ENCODE data around the gene RFX4. TPM values are rescaled to one million over a fixed set of nuclear protein-coding genes. Genes with fewer than 3 reads are reported as not detected.
A peak's percentile ranks its signal among the peaks of the same experiment; 100 is the strongest.

The RFX4 gene
- not detected in 2 replicates for total RNA-seq
- not detected in 2 replicates for polyA plus RNA-seq
- polyA plus RNA-seq (2012): not detected in 2 replicates
- not detected in 2 replicates for polyA minus RNA-seq (ENCODE audit: low replicate concordance)

- no peaks in the 10 kb centered on the region for H3K36me3 ChIP-seq (ENCODE audit: control insufficient read depth, insufficient read depth, low read length)
- H3K9ac ChIP-seq (ENCODE audit: insufficient read depth, low read length): no peak within 1 kb of the TSS
- peak within 1 kb of the TSS; percentile 44 for H3K4me2 ChIP-seq (ENCODE audit: extremely low read depth, insufficient read depth, low read length)
- no peaks in the 10 kb centered on the region for H4K20me1 ChIP-seq (ENCODE audit: control insufficient read depth, extremely low read depth, insufficient read depth, low read length)
- H3K4me1 ChIP-seq (ENCODE audit: control insufficient read depth, extremely low read depth, insufficient read depth, low read length): no peaks in the 10 kb centered on the region
- no peaks in the 10 kb centered on the region for H3K9me3 ChIP-seq (ENCODE audit: control insufficient read depth, insufficient read depth, low read depth, low read length)
- no peak within 1 kb of the TSS for H2AFZ ChIP-seq (ENCODE audit: low read length)
- TF ChIP-seq CTCF (conservative IDR thresholded peaks at IDR 0.05 in 1 of 2, IDR thresholded peaks at IDR 0.05 in 1 of 2; ENCODE audit: low read depth in 1 of 2, low read length in 2 of 2): no peak
- peak; percentile 80 for TF ChIP-seq EZH2 (IDR thresholded peaks at IDR 0.05; ENCODE audit: low read length, missing control alignments)
- no peaks in the 10 kb centered on the region for H3K79me2 ChIP-seq (ENCODE audit: control insufficient read depth, insufficient read depth, low read length)
- H3K4me3 ChIP-seq (replicated peaks in 1 of 4; ENCODE audit: control extremely low read depth in 1 of 4, insufficient read depth in 1 of 4, low read depth in 3 of 4, low read length in 4 of 4): peak within 1 kb of the TSS; percentile 18 to 40 (median 30)
- peaks cover 65% of the 10 kb centered on the region for H3K27me3 ChIP-seq (ENCODE audit: control insufficient read depth, insufficient read depth, low read length)
- no peak within 1 kb of the TSS for H3K27ac ChIP-seq (ENCODE audit: insufficient read depth, low read length)
- no peak for DNase-seq (ENCODE audit: low read depth in 2 of 2)
These were observed at the start of gene RFX4 for GRCh38 chr12:106582641-106583230. Gene RFX4 (plus strand): TSS chr12:106583004. CDS start chr12:106583321, 317 bp downstream.

GRCh38 chr12:106541201-106541600 is 41.6 kb upstream of the RFX4 start:
- Histone ChIP-seq H3K4me1 (ENCODE audit: control insufficient read depth, extremely low read depth, insufficient read depth, low read length) (no peaks in the 10 kb centered on the region), H4K20me1 (ENCODE audit: control insufficient read depth, extremely low read depth, insufficient read depth, low read length) (no peaks in the 10 kb centered on the region)

GRCh38 chr12:106551410-106551809 is 31.4 kb upstream of the RFX4 start:
- Histone ChIP-seq H3K79me2 (ENCODE audit: control insufficient read depth, insufficient read depth, low read length) (no peaks in the 10 kb centered on the region), H3K9me3 (ENCODE audit: control insufficient read depth, insufficient read depth, low read depth, low read length) (no peaks in the 10 kb centered on the region), H4K20me1 (ENCODE audit: control insufficient read depth, extremely low read depth, insufficient read depth, low read length) (no peaks in the 10 kb centered on the region), H3K4me3 (replicated peaks in 1 of 4; ENCODE audit: control extremely low read depth in 1 of 4, insufficient read depth in 1 of 4, low read depth in 3 of 4, low read length in 4 of 4) (no peak overlapping the region), H3K4me1 (ENCODE audit: control insufficient read depth, extremely low read depth, insufficient read depth, low read length) (no peaks in the 10 kb centered on the region), H3K4me2 (ENCODE audit: extremely low read depth, insufficient read depth, low read length) (no peak overlapping the region), H3K36me3 (ENCODE audit: control insufficient read depth, insufficient read depth, low read length) (no peaks in the 10 kb centered on the region), H3K27me3 (ENCODE audit: control insufficient read depth, insufficient read depth, low read length) (no peaks in the 10 kb centered on the region), H3K9ac (ENCODE audit: insufficient read depth, low read length) (no peak overlapping the region), H3K27ac (ENCODE audit: insufficient read depth, low read length) (no peak overlapping the region), H2AFZ (ENCODE audit: low read length) (no peak overlapping the region)
- DNase-seq (ENCODE audit: low read depth in 2 of 2): no peak
- TF ChIP-seq EZH2 (IDR thresholded peaks at IDR 0.05; ENCODE audit: low read length, missing control alignments) (no peak), CTCF (conservative IDR thresholded peaks at IDR 0.05 in 1 of 2, IDR thresholded peaks at IDR 0.05 in 1 of 2; ENCODE audit: low read depth in 1 of 2, low read length in 2 of 2) (no peak)

More at GRCh38 chr12:106541201-106541600, 41.6 kb upstream of the RFX4 start:
- DNase-seq (ENCODE audit: low read depth in 2 of 2): no peak
- no peak overlapping the region for H3K4me2 ChIP-seq (ENCODE audit: extremely low read depth, insufficient read depth, low read length)
- H3K4me3 ChIP-seq (replicated peaks in 1 of 4; ENCODE audit: control extremely low read depth in 1 of 4, insufficient read depth in 1 of 4, low read depth in 3 of 4, low read length in 4 of 4): no peak overlapping the region
- no peak overlapping the region for H3K9ac ChIP-seq (ENCODE audit: insufficient read depth, low read length)
- H3K9me3 ChIP-seq (ENCODE audit: control insufficient read depth, insufficient read depth, low read depth, low read length): no peaks in the 10 kb centered on the region
- no peak overlapping the region for H3K27ac ChIP-seq (ENCODE audit: insufficient read depth, low read length)
- no peaks in the 10 kb centered on the region for H3K36me3 ChIP-seq (ENCODE audit: control insufficient read depth, insufficient read depth, low read length)
- no peak for TF ChIP-seq EZH2 (IDR thresholded peaks at IDR 0.05; ENCODE audit: low read length, missing control alignments)
- TF ChIP-seq CTCF (conservative IDR thresholded peaks at IDR 0.05 in 1 of 2, IDR thresholded peaks at IDR 0.05 in 1 of 2; ENCODE audit: low read depth in 1 of 2, low read length in 2 of 2): no peak
- no peaks in the 10 kb centered on the region for H3K79me2 ChIP-seq (ENCODE audit: control insufficient read depth, insufficient read depth, low read length)
- H3K27me3 ChIP-seq (ENCODE audit: control insufficient read depth, insufficient read depth, low read length): no peaks in the 10 kb centered on the region
- H2AFZ ChIP-seq (ENCODE audit: low read length): no peak overlapping the region
